Vagina (tissue), 2 donors: ENCODE data around the gene HS6ST2. TPM values are rescaled to one million over a fixed set of nuclear protein-coding genes. Genes with fewer than 3 reads are reported as not detected.
"Not testable (repeated sequence)": the region's sequence is repeated elsewhere in the genome, so short reads cannot be mapped to it uniquely, and the experiment has no call there.

Experiments
- DNase-seq, 2 donors: peaks; one replicate each; pipeline ENCODE4 v3.0.0-alpha.2; 2017; ENCODE audit errors: extremely low spot score in 2 of 2
- H3K27ac ChIP-seq: fragments of 200-600 bp; sonication (generic); one replicate; pipeline ENCODE4 v1.5.1; 2019
- H3K27me3 ChIP-seq: fragments of 200-600 bp; sonication (generic); one replicate; pipeline ENCODE4 v1.5.1; 2019
- H3K36me3 ChIP-seq, 2 donors: fragments of 200-600 bp; sonication (generic); one replicate each; pipeline ENCODE4 v1.5.1; 2017 to 2019
- H3K4me1 ChIP-seq: fragments of 200-600 bp; sonication (generic); one replicate; pipeline ENCODE4 v1.5.1; 2019
- H3K4me3 ChIP-seq, 2 donors: fragments of 200-600 bp; sonication (generic); 1 replicate in 1 of 2; 2 replicates in 1 of 2; pipeline ENCODE4 v1.5.1; 2016 to 2019
- H3K9me3 ChIP-seq: fragments of 200-600 bp; sonication (generic); one replicate; pipeline ENCODE4 v1.5.1; 2019
- CTCF ChIP-seq, 3 experiments: fragments of 450-650 bp in 2 of 3; fragments of 200-600 bp in 1 of 3; sonication (generic) in 1 of 3; IDR thresholded peaks; one replicate each; pipeline ENCODE4 v1.5.1; 2017 to 2019; ENCODE audit warnings: antibody characterized with exemption in 3 of 3, mild to moderate bottlenecking in 2 of 3, moderate library complexity in 2 of 3
- POLR2A ChIP-seq, 2 donors: fragments of 450-650 bp; IDR thresholded peaks; one replicate each; pipeline ENCODE4 v1.6.1; 2017; ENCODE audit warnings: antibody characterized with exemption in 2 of 2, mild to moderate bottlenecking in 2 of 2, moderate library complexity in 2 of 2
- POLR2AphosphoS5 ChIP-seq, 2 donors: sonication (generic); formaldehyde crosslinking; IDR thresholded peaks; one replicate each; pipeline ENCODE4 v1.9.0; 2017; ENCODE audit warnings: antibody characterized with exemption in 2 of 2, mild to moderate bottlenecking in 2 of 2, low read depth in 1 of 2; ENCODE audit not compliant: insufficient read depth in 1 of 2
- intact Hi-C: fragments of 100-400 bp; cut with DNase I; formaldehyde crosslinking; loops from one replicate; pipeline ENCODE4 v1.15.1; 2023
- total RNA-seq: library from RNA; depleted of rRNA; stranded (reverse); fragments of >200 nt; gene quantifications from one replicate; pipeline ENCODE4 v1.2.3, GENCODE V29; 2016

The HS6ST2 gene
- total RNA-seq, 1 donor from 2014 or later: 0.74 TPM

DNA sequence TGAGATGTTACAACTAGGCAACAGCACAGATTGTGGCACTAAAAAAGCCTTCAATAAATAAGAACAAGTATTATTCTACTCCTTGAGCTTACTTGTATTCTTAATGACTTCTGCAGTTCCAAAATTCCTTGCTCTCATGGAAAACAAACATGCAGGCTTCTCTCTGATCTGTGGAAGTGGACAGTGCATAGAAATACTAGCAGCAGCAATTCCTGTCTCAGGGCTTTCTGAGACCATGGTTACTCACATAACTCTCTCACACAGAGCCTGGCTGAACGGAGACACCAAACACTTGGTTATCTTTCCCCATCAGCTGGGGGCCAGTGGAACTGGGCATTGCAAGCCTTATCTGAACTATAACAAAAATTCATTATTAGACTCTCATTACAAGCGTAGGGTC lies 32.4 kb upstream of the HS6ST2 start:
- Histone ChIP-seq H3K36me3 (no peaks in the 10 kb centered on the region), H3K27me3 (no peaks in the 10 kb centered on the region), H3K4me1 (no peaks in the 10 kb centered on the region), H3K4me3 (no peak overlapping the region), H3K27ac (no peak overlapping the region), H3K9me3 (no peaks in the 10 kb centered on the region)
- TF ChIP-seq POLR2A (IDR thresholded peaks at IDR 0.05) (no peak), CTCF (IDR thresholded peaks at IDR 0.05) (no peak), POLR2AphosphoS5 (IDR thresholded peaks at IDR 0.05; ENCODE audit: insufficient read depth in 1 of 2, low read depth in 1 of 2) (no peak)
- no peak for DNase-seq
- intact Hi-C loops: no loop called here

DNA sequence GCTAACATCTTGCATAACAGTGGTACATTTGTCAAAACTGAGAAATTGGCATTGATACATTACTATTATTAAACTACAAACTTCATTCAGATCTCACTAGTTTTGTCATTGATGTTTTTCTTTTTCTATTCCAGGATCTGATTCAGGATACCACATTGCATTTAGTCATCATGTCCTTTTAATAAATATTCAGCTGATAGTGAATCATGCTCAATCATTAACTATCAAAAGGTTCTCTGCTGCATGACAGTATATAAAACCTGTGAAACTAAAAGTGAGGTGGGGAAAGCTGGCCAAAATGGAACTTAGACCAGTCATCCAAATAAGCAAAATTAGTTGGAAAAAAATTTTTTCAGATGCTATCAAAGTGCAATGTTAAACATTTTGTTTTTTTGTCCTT lies 28.1 kb upstream of the HS6ST2 start:
- H3K36me3 ChIP-seq: no peaks in the 10 kb centered on the region
- DNase-seq: no peak
- no peak overlapping the region for H3K4me3 ChIP-seq
- H3K9me3 ChIP-seq: no peaks in the 10 kb centered on the region
- intact Hi-C loops: no loop called here
- no peak overlapping the region for H3K27ac ChIP-seq
- H3K27me3 ChIP-seq: no peaks in the 10 kb centered on the region
- TF ChIP-seq POLR2AphosphoS5 (IDR thresholded peaks at IDR 0.05; ENCODE audit: insufficient read depth in 1 of 2, low read depth in 1 of 2) (no peak), CTCF (IDR thresholded peaks at IDR 0.05) (no peak), POLR2A (IDR thresholded peaks at IDR 0.05) (no peak)
- no peaks in the 10 kb centered on the region for H3K4me1 ChIP-seq

GRCh38 chrX:132984058-132984650 lies 25.7 kb upstream of the HS6ST2 start:
- DNase-seq: no peak
- no peaks in the 10 kb centered on the region for H3K36me3 ChIP-seq
- no peaks in the 10 kb centered on the region for H3K4me1 ChIP-seq
- no peak overlapping the region for H3K27ac ChIP-seq
- H3K4me3 ChIP-seq: no peak overlapping the region
- no peaks in the 10 kb centered on the region for H3K27me3 ChIP-seq
- H3K9me3 ChIP-seq: no peaks in the 10 kb centered on the region
- intact Hi-C loops: no loop called here
- TF ChIP-seq POLR2A (IDR thresholded peaks at IDR 0.05) (no peak), POLR2AphosphoS5 (IDR thresholded peaks at IDR 0.05; ENCODE audit: insufficient read depth in 1 of 2, low read depth in 1 of 2) (no peak), CTCF (IDR thresholded peaks at IDR 0.05) (no peak)

- H3K9me3 ChIP-seq: no peaks in the 10 kb centered on the region
- TF ChIP-seq CTCF (IDR thresholded peaks at IDR 0.05) (no peak), POLR2A (IDR thresholded peaks at IDR 0.05) (no peak), POLR2AphosphoS5 (IDR thresholded peaks at IDR 0.05; ENCODE audit: insufficient read depth in 1 of 2, low read depth in 1 of 2) (no peak)
- no peak overlapping the region for H3K4me3 ChIP-seq
- H3K4me1 ChIP-seq: no peaks in the 10 kb centered on the region
- intact Hi-C loops: no loop called here
- no peak for DNase-seq
- no peaks in the 10 kb centered on the region for H3K27me3 ChIP-seq
- no peak overlapping the region for H3K27ac ChIP-seq
- no peaks in the 10 kb centered on the region for H3K36me3 ChIP-seq
Observed at GRCh38 chrX:132983496-132983895, 25.1 kb upstream of the HS6ST2 start.

DNA sequence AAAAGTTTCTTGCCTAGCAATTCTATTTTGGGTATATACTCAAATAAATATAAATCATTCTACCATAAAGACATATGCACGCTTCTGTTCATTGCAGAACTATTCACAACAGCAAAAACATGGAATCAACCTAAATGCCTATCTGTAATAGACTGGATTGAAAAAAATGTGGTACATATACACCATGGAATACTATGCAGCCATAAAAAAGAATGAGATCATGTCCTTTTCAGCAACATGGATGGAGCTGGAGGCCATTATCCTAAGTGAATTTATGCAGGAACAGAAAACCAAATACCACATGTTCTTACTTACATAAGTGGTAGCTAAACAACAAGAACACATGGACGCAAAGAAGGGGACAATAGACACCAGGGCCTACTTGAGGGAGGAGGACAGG lies 21.6 kb upstream of the HS6ST2 start:
- intact Hi-C loops, H3K4me1 ChIP-seq, H3K36me3 ChIP-seq, H3K27me3 ChIP-seq, H3K4me3 ChIP-seq, H3K9me3 ChIP-seq, DNase-seq, H3K27ac ChIP-seq: not testable (repeated sequence)
